Ovary (tissue), 3 donors: Measurements from ENCODE around the gene FOXP1.

Experiments used
- POLR2A ChIP-seq: fragments of 450-650 bp; IDR thresholded peaks from one replicate; pipeline ENCODE4 v1.6.1; 2017; ENCODE audit warnings: antibody characterized with exemption, mild to moderate bottlenecking, moderate library complexity
- TF ChIP-seq, protein P1 (sequence below), 3 donors: fragments of 450-650 bp in 2 of 3; fragments of 200-600 bp in 1 of 3; IDR thresholded peaks; one replicate each; pipeline versions ENCODE4 v1.5.1 to v1.8.0; 2016 to 2022; ENCODE audit warnings: antibody characterized with exemption in 3 of 3, mild to moderate bottlenecking in 1 of 3
- donor health status: DM: no; HTN: no; CAD: no.

DNA sequence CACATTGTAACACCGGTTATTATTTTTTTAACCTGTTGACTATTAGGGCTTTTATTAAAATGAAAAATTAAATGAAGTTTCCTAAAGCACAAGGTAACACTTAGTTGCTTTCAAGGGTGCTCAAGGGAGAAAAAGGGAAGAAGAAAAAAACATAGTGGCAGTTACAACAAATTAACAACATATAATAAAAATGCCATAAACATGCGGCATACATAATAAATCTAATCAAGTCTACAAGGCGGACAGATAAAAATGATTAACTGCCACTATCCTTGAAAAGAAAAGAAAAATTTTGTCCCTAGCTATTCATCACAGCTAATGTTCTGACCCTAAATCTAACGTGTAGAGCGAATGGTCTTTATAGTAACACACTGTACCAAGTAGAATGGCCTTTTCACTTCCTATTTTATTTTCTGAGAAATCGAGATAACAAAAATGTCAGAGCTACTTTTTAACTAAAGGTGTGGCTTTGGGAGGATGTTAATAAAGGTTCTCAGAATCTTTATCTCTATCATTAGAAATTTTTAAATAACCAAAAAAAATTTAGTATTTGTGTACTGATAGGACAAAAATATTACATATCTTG lies 194.9 kb downstream of the FOXP1 start:
- TF ChIP-seq, protein P1, sequence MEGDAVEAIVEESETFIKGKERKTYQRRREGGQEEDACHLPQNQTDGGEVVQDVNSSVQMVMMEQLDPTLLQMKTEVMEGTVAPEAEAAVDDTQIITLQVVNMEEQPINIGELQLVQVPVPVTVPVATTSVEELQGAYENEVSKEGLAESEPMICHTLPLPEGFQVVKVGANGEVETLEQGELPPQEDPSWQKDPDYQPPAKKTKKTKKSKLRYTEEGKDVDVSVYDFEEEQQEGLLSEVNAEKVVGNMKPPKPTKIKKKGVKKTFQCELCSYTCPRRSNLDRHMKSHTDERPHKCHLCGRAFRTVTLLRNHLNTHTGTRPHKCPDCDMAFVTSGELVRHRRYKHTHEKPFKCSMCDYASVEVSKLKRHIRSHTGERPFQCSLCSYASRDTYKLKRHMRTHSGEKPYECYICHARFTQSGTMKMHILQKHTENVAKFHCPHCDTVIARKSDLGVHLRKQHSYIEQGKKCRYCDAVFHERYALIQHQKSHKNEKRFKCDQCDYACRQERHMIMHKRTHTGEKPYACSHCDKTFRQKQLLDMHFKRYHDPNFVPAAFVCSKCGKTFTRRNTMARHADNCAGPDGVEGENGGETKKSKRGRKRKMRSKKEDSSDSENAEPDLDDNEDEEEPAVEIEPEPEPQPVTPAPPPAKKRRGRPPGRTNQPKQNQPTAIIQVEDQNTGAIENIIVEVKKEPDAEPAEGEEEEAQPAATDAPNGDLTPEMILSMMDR (IDR thresholded peaks at IDR 0.05), result no peak
- TF ChIP-seq POLR2A, result no peak
